ENCODE measurements around the gene RFLNA.

DNA sequence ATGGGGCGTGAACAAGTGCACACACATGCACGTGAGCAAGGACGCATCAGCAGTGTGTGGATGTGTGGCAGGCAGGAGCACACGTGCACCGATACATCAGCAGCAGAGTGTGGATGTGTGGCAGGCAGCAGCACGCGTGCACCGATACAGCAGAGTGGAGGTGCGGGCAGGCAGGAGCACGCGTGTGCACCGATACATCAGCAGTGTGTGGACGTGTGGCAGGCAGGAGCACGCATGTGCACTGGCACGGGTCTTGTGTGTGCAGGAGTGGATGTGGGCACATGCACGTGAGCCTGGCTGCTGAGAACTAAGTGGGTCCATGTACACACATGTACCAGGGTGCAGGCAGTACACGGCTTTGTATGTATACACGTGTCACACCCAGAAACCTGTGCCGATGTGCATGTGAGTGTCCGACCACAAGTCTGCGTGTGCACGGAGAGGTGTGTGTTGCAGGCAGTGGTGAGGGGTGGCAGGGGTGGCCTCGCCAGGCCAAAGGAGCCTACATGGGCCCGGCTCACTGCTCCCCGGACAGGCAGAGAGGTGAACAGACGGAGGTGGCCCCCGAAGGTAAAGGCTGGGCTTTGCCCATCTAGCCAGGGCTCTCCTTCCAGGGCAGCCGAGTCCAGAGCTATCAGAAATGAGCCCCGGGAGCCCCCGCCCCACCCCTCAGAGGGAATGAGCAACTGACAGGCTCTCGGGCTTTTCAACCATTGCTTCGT lies 53.9 kb downstream of the RFLNA start:
- TF ChIP-seq, protein P1, sequence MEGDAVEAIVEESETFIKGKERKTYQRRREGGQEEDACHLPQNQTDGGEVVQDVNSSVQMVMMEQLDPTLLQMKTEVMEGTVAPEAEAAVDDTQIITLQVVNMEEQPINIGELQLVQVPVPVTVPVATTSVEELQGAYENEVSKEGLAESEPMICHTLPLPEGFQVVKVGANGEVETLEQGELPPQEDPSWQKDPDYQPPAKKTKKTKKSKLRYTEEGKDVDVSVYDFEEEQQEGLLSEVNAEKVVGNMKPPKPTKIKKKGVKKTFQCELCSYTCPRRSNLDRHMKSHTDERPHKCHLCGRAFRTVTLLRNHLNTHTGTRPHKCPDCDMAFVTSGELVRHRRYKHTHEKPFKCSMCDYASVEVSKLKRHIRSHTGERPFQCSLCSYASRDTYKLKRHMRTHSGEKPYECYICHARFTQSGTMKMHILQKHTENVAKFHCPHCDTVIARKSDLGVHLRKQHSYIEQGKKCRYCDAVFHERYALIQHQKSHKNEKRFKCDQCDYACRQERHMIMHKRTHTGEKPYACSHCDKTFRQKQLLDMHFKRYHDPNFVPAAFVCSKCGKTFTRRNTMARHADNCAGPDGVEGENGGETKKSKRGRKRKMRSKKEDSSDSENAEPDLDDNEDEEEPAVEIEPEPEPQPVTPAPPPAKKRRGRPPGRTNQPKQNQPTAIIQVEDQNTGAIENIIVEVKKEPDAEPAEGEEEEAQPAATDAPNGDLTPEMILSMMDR (IDR thresholded peaks at IDR 0.05; ENCODE audit: poor library complexity, severe bottlenecking): no peak
- TF ChIP-seq POLR2AphosphoS5 (IDR thresholded peaks at IDR 0.05): no peak
- no peak for TF ChIP-seq EP300 (conservative IDR thresholded peaks at IDR 0.05; ENCODE audit: poor library complexity, severe bottlenecking)
- no peak for TF ChIP-seq EZH2 (IDR thresholded peaks at IDR 0.05; ENCODE audit: borderline replicate concordance, insufficient read depth, low read length, poor library complexity, severe bottlenecking)
- no peak for TF ChIP-seq RAD21 (conservative IDR thresholded peaks at IDR 0.05)
